GM12865 (cell line): Measurements from ENCODE around the gene M1AP.

ENCODE experiments used
- DNase-seq: peaks from one replicate; pipeline ENCODE4 v3.0.0; 2010; ENCODE audit warnings: low read depth
- H3K4me3 ChIP-seq: 2 replicates; pipeline ENCODE4 v1.5.1; 2011; ENCODE audit warnings: mild to moderate bottlenecking, low read depth, low read length, control low read depth
- TF ChIP-seq, protein P1 (sequence below): IDR thresholded peaks from 2 replicates; pipeline ENCODE4 v1.5.1; 2011; ENCODE audit warnings: low read length, control low read depth, low read depth, inconsistent platforms; ENCODE audit not compliant: insufficient read depth; ENCODE audit errors: missing control alignments

Gene M1AP

DNA sequence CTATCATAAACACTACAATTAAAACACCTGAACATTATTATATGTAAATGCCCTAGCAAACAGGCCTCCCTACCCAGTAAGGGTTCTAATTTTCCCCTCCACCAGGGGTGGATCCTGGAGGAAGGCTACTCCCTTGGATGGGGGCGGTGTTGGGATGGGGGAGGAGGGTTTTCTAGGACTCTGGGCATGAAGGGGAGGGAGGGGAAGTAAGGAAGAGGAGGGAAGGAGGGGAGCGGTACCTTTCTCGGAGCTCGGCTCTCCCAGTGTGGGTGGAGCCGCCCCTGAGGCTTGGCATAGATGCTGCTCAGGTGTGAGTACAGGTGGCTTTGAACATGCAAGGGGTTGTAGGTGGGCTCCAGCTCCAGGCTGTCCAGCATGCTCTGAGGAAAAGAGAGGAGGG, 88.2 kb downstream of the M1AP start:
- no peak for DNase-seq
- no peak overlapping the region for H3K4me3 ChIP-seq
- TF ChIP-seq, protein P1, sequence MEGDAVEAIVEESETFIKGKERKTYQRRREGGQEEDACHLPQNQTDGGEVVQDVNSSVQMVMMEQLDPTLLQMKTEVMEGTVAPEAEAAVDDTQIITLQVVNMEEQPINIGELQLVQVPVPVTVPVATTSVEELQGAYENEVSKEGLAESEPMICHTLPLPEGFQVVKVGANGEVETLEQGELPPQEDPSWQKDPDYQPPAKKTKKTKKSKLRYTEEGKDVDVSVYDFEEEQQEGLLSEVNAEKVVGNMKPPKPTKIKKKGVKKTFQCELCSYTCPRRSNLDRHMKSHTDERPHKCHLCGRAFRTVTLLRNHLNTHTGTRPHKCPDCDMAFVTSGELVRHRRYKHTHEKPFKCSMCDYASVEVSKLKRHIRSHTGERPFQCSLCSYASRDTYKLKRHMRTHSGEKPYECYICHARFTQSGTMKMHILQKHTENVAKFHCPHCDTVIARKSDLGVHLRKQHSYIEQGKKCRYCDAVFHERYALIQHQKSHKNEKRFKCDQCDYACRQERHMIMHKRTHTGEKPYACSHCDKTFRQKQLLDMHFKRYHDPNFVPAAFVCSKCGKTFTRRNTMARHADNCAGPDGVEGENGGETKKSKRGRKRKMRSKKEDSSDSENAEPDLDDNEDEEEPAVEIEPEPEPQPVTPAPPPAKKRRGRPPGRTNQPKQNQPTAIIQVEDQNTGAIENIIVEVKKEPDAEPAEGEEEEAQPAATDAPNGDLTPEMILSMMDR, result no peak

DNA sequence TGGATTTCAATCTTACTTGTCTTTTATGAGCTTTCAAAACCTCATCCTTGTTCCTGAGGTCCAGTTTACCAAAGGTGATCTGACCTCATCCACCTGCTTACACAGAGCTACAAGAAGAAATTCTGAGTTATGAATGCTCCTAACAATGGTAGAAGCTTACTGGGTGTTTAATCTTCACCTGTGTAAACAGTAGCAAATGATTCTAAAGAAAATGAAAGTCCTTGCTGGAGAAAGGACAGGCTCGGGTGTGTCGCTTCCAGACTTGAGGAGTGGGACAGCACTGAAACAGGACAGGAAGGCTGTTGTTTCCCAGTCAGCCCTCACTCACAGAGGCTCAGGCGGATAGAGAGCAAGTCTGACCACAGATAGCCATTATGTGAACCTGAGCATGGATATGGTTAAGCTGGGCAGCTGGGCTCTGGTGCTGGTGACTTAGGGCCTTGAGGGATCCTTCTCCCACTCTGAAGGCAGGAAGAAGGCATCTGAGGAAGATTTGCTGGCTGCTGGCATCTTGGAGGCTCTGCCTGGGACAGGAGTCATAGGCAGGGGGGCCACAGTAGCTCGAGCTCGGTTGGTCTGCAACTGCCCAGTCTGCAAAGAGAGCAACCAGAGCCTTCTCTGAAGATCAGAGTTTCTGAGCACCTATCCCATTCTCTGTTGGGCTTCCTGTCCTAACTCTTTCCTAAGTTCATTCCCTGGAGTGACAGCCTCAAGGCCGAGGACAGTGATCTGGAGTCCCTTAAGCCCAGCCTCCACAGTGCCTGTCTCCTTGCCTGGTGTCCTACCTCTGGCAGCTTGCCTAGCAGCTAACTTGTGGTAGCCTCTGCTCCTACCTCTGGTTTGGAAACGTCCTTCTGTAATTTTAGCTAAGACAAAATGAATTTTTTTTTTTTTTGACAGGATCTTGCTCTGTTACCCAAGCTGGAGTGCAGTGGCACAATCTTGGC, 89.6 kb downstream of the M1AP start:
- no peak for DNase-seq
- TF ChIP-seq, protein P1, result no peak

DNA sequence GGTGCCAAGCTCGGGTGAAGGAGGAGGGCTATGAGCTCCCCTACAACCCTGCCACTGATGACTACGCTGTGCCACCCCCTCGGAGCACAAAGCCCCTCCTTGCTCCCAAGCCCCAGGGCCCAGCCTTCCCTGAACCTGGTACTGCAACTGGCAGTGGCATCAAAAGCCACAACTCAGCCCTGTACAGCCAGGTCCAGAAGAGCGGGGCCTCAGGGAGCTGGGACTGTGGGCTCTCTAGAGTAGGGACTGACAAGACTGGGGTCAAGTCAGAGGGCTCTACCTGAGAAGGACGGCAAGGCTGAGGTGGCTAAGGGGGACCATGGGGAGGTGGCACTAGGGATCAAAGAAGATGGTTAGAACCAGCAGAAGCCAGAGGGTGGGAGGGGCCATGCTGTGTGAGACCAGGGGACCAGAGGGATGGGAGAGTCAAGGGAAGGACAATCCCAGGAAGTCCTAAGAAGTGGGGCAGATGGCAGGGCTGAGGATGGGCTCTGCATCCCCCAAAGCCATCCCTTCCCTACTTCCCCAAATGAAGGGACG, 91.2 kb downstream of the M1AP start:
- no peak overlapping the region for H3K4me3 ChIP-seq
- DNase-seq, result no peak
- TF ChIP-seq, protein P1, result no peak

More for the DNA sequence above, 89.6 kb downstream of the M1AP start:
- no peak overlapping the region for H3K4me3 ChIP-seq

DNA sequence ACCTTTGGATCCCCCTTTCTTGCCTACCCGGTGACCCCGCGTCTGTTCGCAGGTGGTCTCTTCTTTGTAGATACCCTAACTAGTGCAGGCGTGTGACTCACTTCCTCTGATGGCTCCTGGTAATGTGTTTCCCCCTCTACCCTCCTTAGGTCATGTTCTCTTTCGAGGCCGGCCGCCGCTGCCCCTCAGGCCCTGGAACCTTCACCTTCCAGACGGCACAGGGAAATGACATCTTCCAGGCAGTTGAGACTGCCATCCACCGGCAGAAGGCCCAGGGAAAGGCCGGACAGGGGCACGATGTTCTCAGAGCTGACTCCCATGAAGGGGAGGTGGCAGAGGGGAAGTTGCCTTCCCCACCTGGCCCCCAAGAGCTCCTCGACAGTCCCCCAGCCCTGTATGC, 92.0 kb downstream of the M1AP start:
- TF ChIP-seq, protein P1, result no peak
- peak overlapping the region; percentile 98 for H3K4me3 ChIP-seq
- DNase-seq, result no peak

DNA sequence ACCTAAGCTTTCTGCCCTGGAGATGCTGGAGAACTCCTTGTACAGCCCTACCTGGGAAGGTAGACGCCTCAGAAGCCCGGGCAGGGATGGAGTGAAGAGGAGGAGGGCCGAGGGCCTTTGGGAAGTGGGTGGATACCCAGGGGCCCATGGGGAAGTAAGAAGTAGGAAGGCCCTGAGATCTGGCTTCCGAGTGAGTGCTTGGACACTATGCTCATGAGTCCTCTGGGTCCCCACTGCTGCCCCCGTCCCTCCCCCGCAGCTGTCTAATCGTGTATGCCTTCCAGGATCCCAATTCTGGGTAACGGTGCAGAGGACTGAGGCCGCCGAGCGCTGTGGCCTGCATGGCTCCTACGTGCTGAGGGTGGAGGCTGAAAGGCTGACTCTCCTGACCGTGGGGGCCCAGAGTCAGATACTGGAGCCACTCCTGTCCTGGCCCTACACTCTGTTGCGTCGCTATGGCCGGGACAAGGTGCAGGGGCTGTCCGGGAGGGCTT, 92.5 kb downstream of the M1AP start:
- peak overlapping the region; percentile 98 for H3K4me3 ChIP-seq
- DNase-seq, result no peak

DNA sequence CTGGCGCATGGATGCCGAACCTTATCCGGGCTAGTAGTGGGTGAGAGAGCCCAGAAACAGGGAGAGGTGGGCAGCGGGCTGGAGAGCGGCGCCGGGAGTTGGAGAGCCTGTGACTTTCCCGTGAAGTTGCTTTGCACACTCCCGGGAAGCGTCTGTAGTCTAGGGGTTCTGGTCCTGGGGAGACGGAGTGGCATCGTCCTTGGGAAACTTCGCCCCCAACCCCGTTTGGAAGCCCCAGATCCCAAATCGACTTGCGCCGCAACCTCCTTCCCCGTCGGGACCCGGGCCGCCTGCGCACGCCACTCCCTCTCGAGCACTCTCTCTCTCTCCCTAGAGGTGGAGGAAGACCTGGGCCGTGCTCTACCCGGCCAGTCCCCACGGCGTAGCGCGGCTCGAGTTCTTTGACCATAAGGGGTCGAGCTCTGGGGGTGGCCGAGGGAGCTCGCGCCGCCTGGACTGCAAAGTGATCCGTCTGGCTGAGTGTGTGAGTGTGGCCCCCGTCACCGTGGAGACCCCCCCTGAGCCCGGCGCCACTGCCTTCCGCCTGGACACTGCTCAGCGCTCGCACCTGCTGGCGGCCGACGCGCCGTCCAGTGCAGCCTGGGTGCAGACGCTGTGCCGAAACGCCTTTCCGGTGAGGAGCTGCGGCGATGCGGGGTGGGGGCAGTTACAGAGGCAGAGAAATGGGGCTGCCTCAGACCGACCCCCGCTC, 93.2 kb downstream of the M1AP start:
- peak overlapping the region; percentile 98 for H3K4me3 ChIP-seq
- TF ChIP-seq, protein P1, result no peak
- DNase-seq, result peak; percentile 68

More for the DNA sequence above, 92.5 kb downstream of the M1AP start:
- TF ChIP-seq, protein P1, result no peak
